ENCODE data around the gene TPGS1.

TPGS1 gene

GRCh38 chr19:493391-494170, 13.7 kb upstream of the TPGS1 start:
- H2AFZ ChIP-seq = peak overlapping the region; percentile 35
- no peaks in the 10 kb centered on the region for H3K27me3 ChIP-seq (ENCODE audit: control insufficient read depth, insufficient read depth, low read length)
- no peak overlapping the region for H3K27ac ChIP-seq
- no peak overlapping the region for H3K9ac ChIP-seq
- H3K9me3 ChIP-seq (ENCODE audit: control insufficient read depth, low read length) = no peaks in the 10 kb centered on the region
- H3K79me2 ChIP-seq = no peaks in the 10 kb centered on the region
- H3K4me1 ChIP-seq = peaks cover 2% of the 10 kb centered on the region
- TF ChIP-seq CTCF (IDR thresholded peaks at IDR 0.05) = no peak
- H3K4me3 ChIP-seq (ENCODE audit: low read depth, low read length) = no peak overlapping the region
- no peaks in the 10 kb centered on the region for H3K36me3 ChIP-seq (ENCODE audit: control insufficient read depth, insufficient read depth, low read length)
- no peak overlapping the region for H3K4me2 ChIP-seq (ENCODE audit: low read length)

- Histone ChIP-seq H3K36me3 (ENCODE audit: control insufficient read depth, insufficient read depth, low read length) (no peaks in the 10 kb centered on the region), H3K4me3 (ENCODE audit: low read depth, low read length) (no peak overlapping the region), H3K4me2 (ENCODE audit: low read length) (no peak overlapping the region), H3K27ac (no peak overlapping the region), H3K9me3 (ENCODE audit: control insufficient read depth, low read length) (no peaks in the 10 kb centered on the region), H2AFZ (peak overlapping the region; percentile 35), H3K27me3 (ENCODE audit: control insufficient read depth, insufficient read depth, low read length) (no peaks in the 10 kb centered on the region), H3K79me2 (no peaks in the 10 kb centered on the region), H3K4me1 (peaks cover 2% of the 10 kb centered on the region), H3K9ac (no peak overlapping the region)
- TF ChIP-seq CTCF (IDR thresholded peaks at IDR 0.05) = no peak
Observed at GRCh38 chr19:494171-495080, 12.9 kb upstream of the TPGS1 start.

- no peak overlapping the region for H3K4me3 ChIP-seq (ENCODE audit: low read depth, low read length)
- H3K4me2 ChIP-seq (ENCODE audit: low read length) = no peak overlapping the region
- H3K9ac ChIP-seq = no peak overlapping the region
- H3K27me3 ChIP-seq (ENCODE audit: control insufficient read depth, insufficient read depth, low read length) = no peaks in the 10 kb centered on the region
- no peak for TF ChIP-seq CTCF (IDR thresholded peaks at IDR 0.05)
- H2AFZ ChIP-seq = no peak overlapping the region
- H3K79me2 ChIP-seq = no peaks in the 10 kb centered on the region
- H3K27ac ChIP-seq = no peak overlapping the region
- no peaks in the 10 kb centered on the region for H3K36me3 ChIP-seq (ENCODE audit: control insufficient read depth, insufficient read depth, low read length)
- no peaks in the 10 kb centered on the region for H3K9me3 ChIP-seq (ENCODE audit: control insufficient read depth, low read length)
- peaks cover 2% of the 10 kb centered on the region for H3K4me1 ChIP-seq
Observed at GRCh38 chr19:495081-495401, 12.3 kb upstream of the TPGS1 start.

GRCh38 chr19:495402-496111, 11.7 kb upstream of the TPGS1 start:
- H3K4me3 ChIP-seq (ENCODE audit: low read depth, low read length) = no peak overlapping the region
- H3K9ac ChIP-seq = no peak overlapping the region
- no peaks in the 10 kb centered on the region for H3K36me3 ChIP-seq (ENCODE audit: control insufficient read depth, insufficient read depth, low read length)
- no peaks in the 10 kb centered on the region for H3K79me2 ChIP-seq
- no peak overlapping the region for H3K4me2 ChIP-seq (ENCODE audit: low read length)
- peaks cover 2% of the 10 kb centered on the region for H3K4me1 ChIP-seq
- no peaks in the 10 kb centered on the region for H3K27me3 ChIP-seq (ENCODE audit: control insufficient read depth, insufficient read depth, low read length)
- peak; percentile 79 for TF ChIP-seq CTCF (IDR thresholded peaks at IDR 0.05)
- H2AFZ ChIP-seq = no peak overlapping the region
- no peaks in the 10 kb centered on the region for H3K9me3 ChIP-seq (ENCODE audit: control insufficient read depth, low read length)
- peak overlapping the region; percentile 24 for H3K27ac ChIP-seq

Measured in parathyroid adenoma (tissue), 2 donors.